Left ventricle myocardium inferior (tissue), 1 donor: ENCODE results near the gene SEZ6. TPM values are rescaled to one million over a fixed set of nuclear protein-coding genes. Genes with fewer than 3 reads are reported as not detected.

Source experiments
- DNase-seq: peaks from one replicate; pipeline ENCODE4 v3.0.0-alpha.2; 2020
- H3K27ac ChIP-seq: fragments of 200-600 bp; replicated peaks from 2 replicates; pipeline ENCODE4 v1.8.0; 2021
- H3K27me3 ChIP-seq: fragments of 200-600 bp; 2 replicates; pipeline ENCODE4 v1.8.0; 2021; ENCODE audit warnings: low read depth
- H3K36me3 ChIP-seq: fragments of 200-600 bp; 2 replicates; pipeline ENCODE4 v1.8.0; 2021
- H3K4me1 ChIP-seq: fragments of 200-600 bp; 2 replicates; pipeline ENCODE4 v1.8.0; 2021
- H3K4me3 ChIP-seq: fragments of 200-600 bp; 2 replicates; pipeline ENCODE4 v1.8.0; 2021; ENCODE audit warnings: mild to moderate bottlenecking, moderate library complexity
- H3K9me3 ChIP-seq: fragments of 200-600 bp; replicated peaks from 2 replicates; pipeline ENCODE4 v1.8.0; 2021
- CTCF ChIP-seq: fragments of 200-600 bp; IDR thresholded peaks from 2 replicates; pipeline ENCODE4 v1.8.0; 2021; ENCODE audit warnings: antibody characterized with exemption, mild to moderate bottlenecking, borderline replicate concordance
- intact Hi-C: fragments of 100-400 bp; cut with micrococcal nuclease; formaldehyde crosslinking; loops from one replicate; pipeline ENCODE4 v1.11.0; 2022
- total RNA-seq: library from RNA; stranded (reverse); fragmentation: NEBNext Ultra II Directional; extraction: Animal tissue kit (Norgen Biotek cat#: 25700); gene quantifications from one replicate; pipeline ENCODE4 v1.2.1, GENCODE V29; 2021
- donor health status: DM: no; HTN: yes; CAD: no; lungs with severe emphysema.

SEZ6 gene
- total RNA-seq, 1 donor from 2014 or later, result not detected

GRCh38 chr17:28956861-28957260 lies 49.0 kb downstream of the SEZ6 start:
- H3K4me1 ChIP-seq, result peaks cover 15% of the 10 kb centered on the region
- H3K4me3 ChIP-seq, result no peak overlapping the region
- no peaks in the 10 kb centered on the region for H3K36me3 ChIP-seq
- TF ChIP-seq CTCF, result no peak
- H3K27me3 ChIP-seq, result no peaks in the 10 kb centered on the region
- intact Hi-C loops, result no loop called here
- no peak for DNase-seq
- no peaks in the 10 kb centered on the region for H3K9me3 ChIP-seq
- H3K27ac ChIP-seq, result no peak overlapping the region

GRCh38 chr17:28956112-28956511 lies 49.7 kb downstream of the SEZ6 start:
- Histone ChIP-seq H3K27ac (no peak overlapping the region), H3K9me3 (no peaks in the 10 kb centered on the region), H3K4me3 (no peak overlapping the region), H3K27me3 (no peaks in the 10 kb centered on the region), H3K4me1 (peaks cover 18% of the 10 kb centered on the region), H3K36me3 (no peaks in the 10 kb centered on the region)
- intact Hi-C loops, result no loop called here
- no peak for TF ChIP-seq CTCF
- no peak for DNase-seq

DNA sequence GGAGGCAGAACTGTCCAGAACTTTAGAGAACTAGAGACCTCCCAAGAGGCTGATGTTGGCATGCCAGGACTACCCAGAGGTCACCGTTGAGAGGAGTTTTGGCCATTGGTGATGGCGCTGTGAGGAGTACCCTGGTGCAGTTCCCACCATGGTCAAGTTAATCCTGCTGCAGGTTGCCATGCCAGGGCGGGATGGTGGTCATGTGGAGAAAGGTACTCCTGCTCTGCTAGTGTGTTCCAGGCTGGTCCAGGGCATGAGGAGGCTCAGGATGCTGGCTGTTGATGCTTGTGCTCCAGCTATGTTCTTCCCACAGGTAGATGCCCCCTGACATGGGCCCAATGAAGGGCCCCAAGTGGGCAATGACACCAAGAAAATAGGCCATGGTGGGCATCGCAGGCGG lies 50.4 kb downstream of the SEZ6 start:
- intact Hi-C loops, result no loop called here
- H3K4me3 ChIP-seq, result no peak overlapping the region
- H3K27ac ChIP-seq, result no peak overlapping the region
- no peaks in the 10 kb centered on the region for H3K9me3 ChIP-seq
- no peak for DNase-seq
- no peaks in the 10 kb centered on the region for H3K36me3 ChIP-seq
- no peaks in the 10 kb centered on the region for H3K27me3 ChIP-seq
- H3K4me1 ChIP-seq, result peaks cover 25% of the 10 kb centered on the region
- no peak for TF ChIP-seq CTCF

- H3K27ac ChIP-seq, result no peak overlapping the region
- no peak overlapping the region for H3K4me3 ChIP-seq
- DNase-seq, result no peak
- H3K36me3 ChIP-seq, result no peaks in the 10 kb centered on the region
- no peaks in the 10 kb centered on the region for H3K9me3 ChIP-seq
- TF ChIP-seq CTCF, result no peak
- intact Hi-C loops, result no loop called here
- H3K27me3 ChIP-seq, result no peaks in the 10 kb centered on the region
- peaks cover 30% of the 10 kb centered on the region for H3K4me1 ChIP-seq
Observed at GRCh38 chr17:28954886-28955285, 50.9 kb downstream of the SEZ6 start.

DNA sequence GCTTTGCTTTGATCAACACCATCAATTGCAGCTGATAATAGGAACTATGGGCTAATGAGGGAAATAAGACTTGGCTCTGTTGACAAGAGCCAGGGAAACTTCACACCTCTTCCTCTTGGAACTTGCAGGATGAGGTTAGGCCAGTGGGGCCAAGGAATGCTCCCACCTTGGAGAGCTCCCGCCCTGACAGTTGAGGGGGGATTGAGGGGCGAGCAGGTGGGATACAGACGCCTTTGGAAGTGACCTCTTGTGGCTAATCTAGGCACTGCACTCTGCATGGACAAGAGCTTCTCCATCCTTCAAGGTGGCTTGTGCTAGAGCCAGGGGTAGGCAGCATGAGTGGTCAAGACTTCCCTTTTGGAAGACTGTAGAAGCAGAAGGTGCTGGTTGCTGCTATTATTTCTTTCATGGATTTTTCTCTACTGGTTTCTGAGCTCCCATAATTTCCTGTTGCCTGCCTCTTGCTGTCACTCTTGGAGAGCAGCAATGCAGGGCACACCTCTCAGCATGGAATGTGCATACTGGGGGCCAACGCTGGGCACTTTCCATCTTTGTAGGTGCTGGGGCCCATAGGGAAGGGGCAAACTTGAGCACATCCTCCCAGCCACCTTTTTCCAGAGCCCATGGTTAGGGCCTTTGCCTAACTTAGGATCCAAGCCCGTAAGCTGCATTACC lies 52.3 kb downstream of the SEZ6 start:
- DNase-seq, result no peak
- Histone ChIP-seq H3K4me1 (peaks cover 41% of the 10 kb centered on the region), H3K27ac (peak overlapping the region; percentile 100), H3K9me3 (no peaks in the 10 kb centered on the region), H3K36me3 (no peaks in the 10 kb centered on the region), H3K27me3 (no peaks in the 10 kb centered on the region), H3K4me3 (no peak overlapping the region)
- peak; percentile 92 for TF ChIP-seq CTCF
- intact Hi-C loops, result no loop called here
